WERI-Rb-1 (cell line): ENCODE measurements around the gene R3HDM1.

ENCODE experiments used
- DNase-seq: peaks from one replicate; pipeline ENCODE4 v3.0.0-alpha.2; 2020
- H3K27ac ChIP-seq: fragments of 250-450 bp; sonication (Bioruptor Pico); 2 replicates; pipeline ENCODE4 v1.5.1; 2020; ENCODE audit warnings: mild to moderate bottlenecking, moderate library complexity
- H3K27me3 ChIP-seq: fragments of 250-450 bp; sonication (Bioruptor Pico); 2 replicates; pipeline ENCODE4 v1.5.1; 2021; ENCODE audit warnings: mild to moderate bottlenecking, low read depth, moderate library complexity; ENCODE audit not compliant: insufficient read depth, severe bottlenecking
- H3K36me3 ChIP-seq: fragments of 250-450 bp; sonication (Bioruptor Pico); 2 replicates; pipeline ENCODE4 v1.5.1; 2020; ENCODE audit warnings: mild to moderate bottlenecking, moderate library complexity
- H3K4me3 ChIP-seq: 2 replicates; pipeline ENCODE4 v1.5.1; 2011; ENCODE audit warnings: low read depth, mild to moderate bottlenecking, control low read depth, low read length
- H3K9me3 ChIP-seq: fragments of 250-450 bp; sonication (Bioruptor Pico); 2 replicates; pipeline ENCODE4 v1.5.1; 2021; ENCODE audit warnings: mild to moderate bottlenecking, moderate library complexity; ENCODE audit not compliant: severe bottlenecking
- TF ChIP-seq, protein P1 (sequence below): IDR thresholded peaks from 2 replicates; pipeline ENCODE4 v1.5.1; 2011; ENCODE audit warnings: low read depth, mild to moderate bottlenecking, control low read depth, inconsistent platforms, low read length

R3HDM1 gene

DNA sequence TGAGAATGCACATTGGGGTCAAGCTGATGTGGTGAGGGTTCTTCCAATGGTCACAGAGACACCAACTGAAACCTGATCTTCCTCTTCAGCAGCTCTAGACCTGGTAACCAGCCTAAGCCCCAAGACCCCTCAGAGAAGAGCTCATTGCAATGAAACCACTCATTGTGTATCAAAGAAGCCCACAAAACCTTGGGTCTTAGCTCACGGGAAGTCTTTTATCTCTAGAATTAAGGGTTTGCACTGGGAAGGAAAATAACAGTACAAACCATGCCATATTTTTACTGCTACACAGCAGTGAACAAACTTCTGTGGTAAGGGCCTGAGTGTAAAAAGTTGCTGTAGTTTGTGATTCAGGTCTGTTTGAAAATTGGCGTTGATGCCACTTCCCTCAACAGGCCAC, 201.8 kb downstream of the R3HDM1 start:
- Histone ChIP-seq H3K4me3 (no peak overlapping the region), H3K9me3 (no peaks in the 10 kb centered on the region)
- TF ChIP-seq, protein P1, sequence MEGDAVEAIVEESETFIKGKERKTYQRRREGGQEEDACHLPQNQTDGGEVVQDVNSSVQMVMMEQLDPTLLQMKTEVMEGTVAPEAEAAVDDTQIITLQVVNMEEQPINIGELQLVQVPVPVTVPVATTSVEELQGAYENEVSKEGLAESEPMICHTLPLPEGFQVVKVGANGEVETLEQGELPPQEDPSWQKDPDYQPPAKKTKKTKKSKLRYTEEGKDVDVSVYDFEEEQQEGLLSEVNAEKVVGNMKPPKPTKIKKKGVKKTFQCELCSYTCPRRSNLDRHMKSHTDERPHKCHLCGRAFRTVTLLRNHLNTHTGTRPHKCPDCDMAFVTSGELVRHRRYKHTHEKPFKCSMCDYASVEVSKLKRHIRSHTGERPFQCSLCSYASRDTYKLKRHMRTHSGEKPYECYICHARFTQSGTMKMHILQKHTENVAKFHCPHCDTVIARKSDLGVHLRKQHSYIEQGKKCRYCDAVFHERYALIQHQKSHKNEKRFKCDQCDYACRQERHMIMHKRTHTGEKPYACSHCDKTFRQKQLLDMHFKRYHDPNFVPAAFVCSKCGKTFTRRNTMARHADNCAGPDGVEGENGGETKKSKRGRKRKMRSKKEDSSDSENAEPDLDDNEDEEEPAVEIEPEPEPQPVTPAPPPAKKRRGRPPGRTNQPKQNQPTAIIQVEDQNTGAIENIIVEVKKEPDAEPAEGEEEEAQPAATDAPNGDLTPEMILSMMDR = no peak

DNA sequence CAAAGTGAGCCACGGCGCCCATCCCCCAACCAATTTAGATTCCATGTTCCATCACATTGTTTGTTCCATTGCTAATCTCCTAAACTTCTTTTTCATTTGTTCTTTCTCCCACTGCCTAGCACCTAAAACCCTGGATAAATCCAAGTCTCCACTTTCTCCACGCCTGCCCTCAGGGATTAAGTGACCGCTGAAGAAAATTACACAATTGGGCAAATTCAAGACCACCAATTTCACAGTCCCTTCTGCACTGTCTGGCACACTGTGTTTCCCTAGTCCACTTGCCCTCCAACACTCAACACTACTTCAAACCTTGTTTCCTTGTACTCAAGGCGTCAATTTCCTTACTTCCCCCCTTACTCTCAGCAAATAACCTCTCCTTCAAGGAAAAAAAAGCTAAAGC, 205.3 kb downstream of the R3HDM1 start:
- H3K27me3 ChIP-seq = no peaks in the 10 kb centered on the region
- H3K27ac ChIP-seq = no peak overlapping the region
- no peak for DNase-seq
- no peaks in the 10 kb centered on the region for H3K9me3 ChIP-seq
- no peaks in the 10 kb centered on the region for H3K36me3 ChIP-seq
- TF ChIP-seq, protein P1 = no peak
- H3K4me3 ChIP-seq = no peak overlapping the region

More for the DNA sequence above, 201.8 kb downstream of the R3HDM1 start:
- no peaks in the 10 kb centered on the region for H3K27me3 ChIP-seq
- no peak for DNase-seq
- no peaks in the 10 kb centered on the region for H3K36me3 ChIP-seq
- H3K27ac ChIP-seq = no peak overlapping the region

DNA sequence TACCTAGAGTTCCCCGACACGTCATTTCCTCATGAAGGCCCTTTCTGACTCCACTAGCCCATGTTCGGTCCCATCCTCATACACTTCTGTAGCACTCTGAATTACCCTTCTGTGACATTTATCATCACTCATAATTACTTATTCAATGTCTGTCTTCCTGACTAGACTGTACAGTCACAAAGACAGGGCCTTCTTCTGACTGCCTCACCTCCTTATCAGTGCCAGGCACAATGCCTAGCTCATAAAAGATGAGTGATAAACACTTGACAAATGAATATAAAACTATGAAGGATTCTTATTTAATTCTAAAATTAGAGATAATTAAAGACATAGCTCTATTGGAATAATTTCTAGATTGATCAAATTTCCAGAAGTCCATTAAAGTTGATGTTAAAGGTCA, 208.9 kb downstream of the R3HDM1 start:
- TF ChIP-seq, protein P1 = no peak
- Histone ChIP-seq H3K36me3 (peaks cover 10% of the 10 kb centered on the region), H3K9me3 (no peaks in the 10 kb centered on the region), H3K4me3 (no peak overlapping the region), H3K27me3 (no peaks in the 10 kb centered on the region), H3K27ac (no peak overlapping the region)
- no peak for DNase-seq

DNA sequence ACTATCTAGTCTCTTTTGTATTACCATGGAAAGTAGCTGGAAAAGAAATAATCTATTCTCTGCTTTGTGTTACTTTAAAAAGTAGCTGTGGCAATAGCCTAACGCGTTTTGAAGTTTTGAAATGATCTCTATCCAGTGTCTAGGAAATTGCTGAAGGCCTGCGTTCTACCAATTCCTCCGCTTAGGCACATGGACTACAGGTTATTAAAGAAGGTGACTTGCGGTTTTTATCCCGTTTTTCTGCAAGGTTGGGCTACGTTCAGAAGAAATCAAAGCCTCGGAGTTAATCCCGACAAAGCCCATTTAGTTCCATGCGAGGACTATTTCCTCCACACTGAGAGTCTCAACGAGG, 209.7 kb downstream of the R3HDM1 start:
- Histone ChIP-seq H3K27me3 (no peaks in the 10 kb centered on the region), H3K36me3 (peaks cover 11% of the 10 kb centered on the region), H3K27ac (peak overlapping the region; percentile 43), H3K4me3 (no peak overlapping the region), H3K9me3 (no peaks in the 10 kb centered on the region)
- TF ChIP-seq, protein P1 = no peak
- no peak for DNase-seq

DNA sequence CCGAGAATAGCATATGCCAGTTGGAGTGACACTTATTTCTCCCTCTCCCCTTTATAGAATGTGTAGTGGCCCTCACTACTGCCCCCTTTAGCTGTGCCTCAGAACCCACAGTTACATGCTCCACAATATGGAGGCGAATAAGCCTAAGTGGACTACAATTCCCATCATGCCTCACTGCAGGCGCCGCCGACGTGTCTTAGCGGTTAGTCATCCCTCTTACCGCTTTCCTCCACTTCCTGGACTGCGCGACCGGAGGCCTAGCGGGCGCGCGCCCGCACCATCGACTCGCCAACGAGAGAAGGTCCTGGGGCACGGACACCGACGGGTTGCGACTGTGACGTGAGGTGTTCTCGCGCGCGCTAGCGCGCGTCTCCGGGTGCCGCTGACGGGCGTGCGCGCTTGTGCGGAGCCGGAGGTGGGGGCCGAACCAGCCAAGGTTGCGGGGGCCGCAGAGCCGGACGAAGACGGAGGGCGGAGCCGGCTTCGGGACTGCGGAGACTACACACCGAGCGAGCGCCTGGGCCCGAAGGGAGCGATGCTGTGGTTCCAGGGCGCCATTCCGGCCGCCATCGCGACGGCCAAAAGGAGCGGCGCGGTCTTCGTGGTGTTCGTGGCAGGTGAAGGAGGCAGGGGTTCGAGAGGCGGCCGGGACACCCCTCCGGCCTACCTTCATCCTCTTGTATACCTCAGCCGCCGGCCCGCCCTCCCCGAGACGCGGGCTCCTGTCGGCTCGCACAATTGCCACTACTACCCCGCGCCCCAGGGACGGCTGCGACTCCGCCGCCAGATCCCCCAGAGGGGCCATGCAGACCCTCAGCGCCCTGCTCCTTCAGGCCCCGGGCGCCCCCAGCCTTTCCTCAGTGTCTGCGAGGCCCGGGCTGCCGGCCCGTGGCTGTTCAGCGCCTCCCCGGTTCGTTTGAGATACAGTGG, 210.4 kb downstream of the R3HDM1 start, which contains the start of gene UBXN4:
TSS of gene UBXN4 (plus strand) at position 461 of the 930 bp plus-strand sequence. CDS start at position 536, 75 bp downstream.
- TF ChIP-seq, protein P1 = peak; percentile 77
- peak within 1 kb of the TSS; percentile 95 for H3K27ac ChIP-seq
- H3K27me3 ChIP-seq = no peaks in the 10 kb centered on the region
- no peaks in the 10 kb centered on the region for H3K9me3 ChIP-seq
- peak within 1 kb of the TSS; percentile 83 for H3K4me3 ChIP-seq
- peak; percentile 99 for DNase-seq
- H3K36me3 ChIP-seq = peaks cover 13% of the 10 kb centered on the region
